OCI-LY3 (cell line): Measurements from ENCODE around the gene UBE2G2.

Source experiments
- H2AFZ ChIP-seq: fragments of 200-600, 300-600 bp; shearing (Covaris generic); 2 replicates; pipeline ENCODE4 v1.6.0; 2014; ENCODE audit warnings: antibody characterized with exemption, low read depth, low read length
- H3K27ac ChIP-seq: fragments of 200-600, 300-600 bp; sonication (generic); 2 replicates; pipeline ENCODE4 v1.5.1; 2014; ENCODE audit warnings: mild to moderate bottlenecking, low read length, moderate library complexity, mixed read lengths
- H3K27me3 ChIP-seq: fragments of 200-600, 300-600 bp; sonication (generic); 2 replicates; pipeline ENCODE4 v1.6.1; 2014; ENCODE audit warnings: low read depth, low read length, mixed read lengths
- H3K36me3 ChIP-seq: fragments of 200-600, 300-600 bp; sonication (generic); replicated peaks from 2 replicates; pipeline ENCODE3; 2014; ENCODE audit warnings: low read depth, low read length, mixed read lengths
- H3K4me1 ChIP-seq: fragments of 300-600, 200-600 bp; sonication (generic); 2 replicates; pipeline ENCODE4 v1.6.1; 2014; ENCODE audit warnings: low read length, mixed read lengths
- H3K4me2 ChIP-seq: fragments of 200-600, 300-600 bp; sonication (generic); 2 replicates; pipeline ENCODE4 v1.6.1; 2014; ENCODE audit warnings: low read length, mixed read lengths
- H3K4me3 ChIP-seq: fragments of 300-600, 200-600 bp; sonication (generic); 2 replicates; pipeline ENCODE4 v1.5.1; 2014; ENCODE audit warnings: antibody characterized with exemption, mild to moderate bottlenecking, low read length, moderate library complexity
- H3K79me2 ChIP-seq: fragments of 300-600, 200-600 bp; shearing (Covaris generic); 2 replicates; pipeline ENCODE4 v1.6.1; 2014; ENCODE audit warnings: mild to moderate bottlenecking, low read length, mixed read lengths
- H3K9ac ChIP-seq: fragments of 300-600, 200-600 bp; shearing (Covaris generic); 2 replicates; pipeline ENCODE4 v1.6.0; 2014; ENCODE audit warnings: mild to moderate bottlenecking, low read length, moderate library complexity
- H3K9me3 ChIP-seq: fragments of 200-600, 300-600 bp; shearing (Covaris generic); 2 replicates; pipeline ENCODE4 v1.6.1; 2014; ENCODE audit warnings: low read length, mixed read lengths; ENCODE audit not compliant: insufficient read depth
- H4K20me1 ChIP-seq: fragments of 200-600, 300-600 bp; sonication (generic); 2 replicates; pipeline ENCODE4 v1.6.1; 2016; ENCODE audit warnings: low read length, mixed read lengths; ENCODE audit not compliant: insufficient read depth
- CTCF ChIP-seq: fragments of 200-600, 300-600 bp; sonication (generic); IDR thresholded peaks from 2 replicates; pipeline ENCODE4 v1.5.1; 2014; ENCODE audit warnings: antibody characterized with exemption, low read length, low read depth
- EZH2phosphoT487 ChIP-seq: fragments of 200-600 bp; shearing (Covaris generic); IDR thresholded peaks from 2 replicates; pipeline ENCODE4 v1.6.1; 2018; ENCODE audit warnings: antibody characterized with exemption, mixed run types, low read depth

UBE2G2 gene

GRCh38 chr21:44840771-44841170, 39.2 kb upstream of the UBE2G2 start:
- Histone ChIP-seq H3K36me3 (no peaks in the 10 kb centered on the region), H4K20me1 (no peaks in the 10 kb centered on the region), H3K9ac (no peak overlapping the region), H2AFZ (no peak overlapping the region), H3K4me3 (no peak overlapping the region), H3K27ac (no peak overlapping the region), H3K4me1 (no peaks in the 10 kb centered on the region), H3K79me2 (no peaks in the 10 kb centered on the region), H3K4me2 (no peak overlapping the region), H3K27me3 (no peaks in the 10 kb centered on the region; the same call in 1 of the 2 replicates), H3K9me3 (no peaks in the 10 kb centered on the region)
- TF ChIP-seq EZH2phosphoT487 = no peak
- TF ChIP-seq CTCF = no peak

- Histone ChIP-seq H3K27me3 (no peaks in the 10 kb centered on the region; the same call in 1 of the 2 replicates), H3K79me2 (no peaks in the 10 kb centered on the region), H3K4me2 (no peak overlapping the region), H3K9me3 (no peaks in the 10 kb centered on the region), H3K27ac (no peak overlapping the region), H3K9ac (no peak overlapping the region), H3K4me1 (no peaks in the 10 kb centered on the region), H4K20me1 (no peaks in the 10 kb centered on the region), H3K36me3 (no peaks in the 10 kb centered on the region), H2AFZ (no peak overlapping the region), H3K4me3 (no peak overlapping the region)
- TF ChIP-seq CTCF (no peak), EZH2phosphoT487 (no peak)
Measured at GRCh38 chr21:44838951-44839350, 37.3 kb upstream of the UBE2G2 start.

- Histone ChIP-seq H3K27ac (no peak overlapping the region), H4K20me1 (no peaks in the 10 kb centered on the region), H3K4me1 (no peaks in the 10 kb centered on the region), H3K9me3 (no peaks in the 10 kb centered on the region), H3K4me2 (no peak overlapping the region), H3K36me3 (no peaks in the 10 kb centered on the region), H2AFZ (no peak overlapping the region), H3K79me2 (no peaks in the 10 kb centered on the region), H3K27me3 (no peaks in the 10 kb centered on the region; the same call in 1 of the 2 replicates), H3K4me3 (no peak overlapping the region), H3K9ac (no peak overlapping the region)
- TF ChIP-seq EZH2phosphoT487 (no peak), CTCF (no peak)
Measured at GRCh38 chr21:44838039-44838895, 36.6 kb upstream of the UBE2G2 start.

- Histone ChIP-seq H3K9ac (no peak overlapping the region), H3K36me3 (no peaks in the 10 kb centered on the region), H2AFZ (no peak overlapping the region), H3K27ac (no peak overlapping the region), H3K4me1 (no peaks in the 10 kb centered on the region), H3K9me3 (no peaks in the 10 kb centered on the region), H3K4me2 (no peak overlapping the region), H4K20me1 (no peaks in the 10 kb centered on the region), H3K27me3 (no peaks in the 10 kb centered on the region; the same call in 1 of the 2 replicates), H3K4me3 (no peak overlapping the region), H3K79me2 (no peaks in the 10 kb centered on the region)
- TF ChIP-seq EZH2phosphoT487 = no peak
- no peak for TF ChIP-seq CTCF
Measured at GRCh38 chr21:44837537-44837936, 35.9 kb upstream of the UBE2G2 start.
